OCI-LY7 (cell line): ENCODE data around the gene TGIF2. TPM values are rescaled to one million over a fixed set of nuclear protein-coding genes. Genes with fewer than 3 reads are reported as not detected.

Experiments used
- BruUV-seq: library from RNA; stranded (reverse); fragments of 400-500 nt; replicated peaks from 2 replicates; lab custom pipeline; 2021; lab: Mats Ljungman, UMichigan
- CTCF ChIA-PET: fragments of 300-600 bp; sonication (Branson Sonifier 250); formaldehyde crosslinking; loops from one replicate; lab custom pipeline; 2022; ENCODE audit warnings: antibody characterized with exemption; ENCODE audit not compliant: unreplicated experiment; lab: Charles Lee
- POLR2A ChIA-PET: fragments of 300-600 bp; sonication (Branson Sonifier 250); formaldehyde crosslinking; loops from one replicate; lab custom pipeline; 2022; ENCODE audit warnings: antibody characterized with exemption; lab: Charles Lee
- DNase-seq: peaks from one replicate; pipeline ENCODE4 v3.0.0-alpha.2; 2015; ENCODE audit warnings: low spot score
- H2AFZ ChIP-seq: fragments of 200-600 bp; sonication (generic), shearing (Covaris generic); 2 replicates; pipeline ENCODE4 v1.6.1; 2014; ENCODE audit warnings: mild to moderate bottlenecking, antibody characterized with exemption, low read length, moderate library complexity
- H3K27ac ChIP-seq: fragments of 200-600 bp; sonication (generic); 2 replicates; pipeline ENCODE4 v1.5.1; 2014; ENCODE audit warnings: mixed run types, low read depth, mild to moderate bottlenecking, moderate library complexity, low read length, inconsistent platforms; ENCODE audit not compliant: poor library complexity, severe bottlenecking
- H3K36me3 ChIP-seq: fragments of 200-600 bp; sonication (generic); 2 replicates; pipeline ENCODE4 v1.6.1; 2014; ENCODE audit warnings: mild to moderate bottlenecking, antibody characterized with exemption, low read length, moderate library complexity, mixed read lengths; ENCODE audit not compliant: insufficient read depth
- H3K4me1 ChIP-seq: fragments of 200-600 bp; sonication (generic); 2 replicates; pipeline ENCODE4 v1.5.1; 2014; ENCODE audit warnings: mild to moderate bottlenecking, low read length; ENCODE audit not compliant: insufficient read depth, poor library complexity, severe bottlenecking
- H3K4me2 ChIP-seq: fragments of 200-600 bp; sonication (generic); 2 replicates; pipeline ENCODE4 v1.6.1; 2014; ENCODE audit warnings: mild to moderate bottlenecking, low read length
- H3K4me3 ChIP-seq: fragments of 200-600 bp; sonication (generic); 2 replicates; pipeline ENCODE4 v1.5.1; 2014; ENCODE audit warnings: mild to moderate bottlenecking, low read depth, low read length; ENCODE audit not compliant: poor library complexity, severe bottlenecking
- H3K79me2 ChIP-seq: fragments of 200-600 bp; sonication (generic); 2 replicates; pipeline ENCODE4 v1.6.1; 2016; ENCODE audit warnings: low read depth, mild to moderate bottlenecking, low read length, moderate library complexity, mixed read lengths; ENCODE audit not compliant: insufficient read depth
- H3K9me2 ChIP-seq: fragments of 200-600 bp; sonication (generic); 2 replicates; pipeline ENCODE4 v1.6.1; 2016; ENCODE audit warnings: mild to moderate bottlenecking, low read length, mixed read lengths; ENCODE audit not compliant: insufficient read depth
- H3K9me3 ChIP-seq: fragments of 200-600 bp; sonication (generic); 2 replicates; pipeline ENCODE4 v1.6.1; 2014; ENCODE audit warnings: mild to moderate bottlenecking, mixed run types, low read length, mixed read lengths
- H4K20me1 ChIP-seq: fragments of 200-600 bp; sonication (generic); 2 replicates; pipeline ENCODE4 v1.6.1; 2014; ENCODE audit warnings: mild to moderate bottlenecking, antibody characterized with exemption, low read length, moderate library complexity, mixed read lengths; ENCODE audit not compliant: insufficient read depth
- EZH2phosphoT487 ChIP-seq: fragments of 200-600 bp; sonication (generic); IDR thresholded peaks from 2 replicates; pipeline ENCODE4 v1.6.1; 2018; ENCODE audit warnings: low read depth, borderline replicate concordance, mild to moderate bottlenecking, mixed run types, antibody characterized with exemption, low read length, moderate library complexity, mixed read lengths
- intact Hi-C: fragments of 100-400 bp; cut with micrococcal nuclease; formaldehyde crosslinking; loops from one replicate; pipeline ENCODE4 v1.10.0; 2022; ENCODE audit not compliant: unreplicated experiment
- total RNA-seq, 2 experiments: library from RNA; depleted of rRNA in 1 of 2; stranded (reverse); fragments of >200 nt in 1 of 2; shearing (Covaris generic) in 1 of 2; gene quantifications; 2 replicates each; pipeline ENCODE4 v1.2.3, GENCODE V29; 2014 to 2022
- TF ChIP-seq, protein P1 (sequence below): fragments of 200-600 bp; sonication (generic); conservative IDR thresholded peaks from 2 replicates; pipeline ENCODE4 v1.5.1; 2014; ENCODE audit warnings: mild to moderate bottlenecking, antibody characterized with exemption, low read length, moderate library complexity, mixed read lengths

Gene TGIF2
- total RNA-seq, 2 experiments from 2014 or later, result 41.3 to 45.2 TPM

GRCh38 chr20:36543184-36544133 lies 29.9 kb upstream of the TGIF2 start:
- no peak overlapping the region for H3K4me2 ChIP-seq
- H3K9me3 ChIP-seq, result no peaks in the 10 kb centered on the region
- no peaks in the 10 kb centered on the region for H3K36me3 ChIP-seq
- no peaks in the 10 kb centered on the region for H3K4me1 ChIP-seq
- H2AFZ ChIP-seq, result no peak overlapping the region
- H3K4me3 ChIP-seq, result no peak overlapping the region
- ChIA-PET CTCF (no interaction called here), POLR2A (no interaction called here)
- no peaks in the 10 kb centered on the region for H3K79me2 ChIP-seq
- intact Hi-C loops, result no loop called here
- BruUV-seq, result no TSS peak
- TF ChIP-seq, protein P1, sequence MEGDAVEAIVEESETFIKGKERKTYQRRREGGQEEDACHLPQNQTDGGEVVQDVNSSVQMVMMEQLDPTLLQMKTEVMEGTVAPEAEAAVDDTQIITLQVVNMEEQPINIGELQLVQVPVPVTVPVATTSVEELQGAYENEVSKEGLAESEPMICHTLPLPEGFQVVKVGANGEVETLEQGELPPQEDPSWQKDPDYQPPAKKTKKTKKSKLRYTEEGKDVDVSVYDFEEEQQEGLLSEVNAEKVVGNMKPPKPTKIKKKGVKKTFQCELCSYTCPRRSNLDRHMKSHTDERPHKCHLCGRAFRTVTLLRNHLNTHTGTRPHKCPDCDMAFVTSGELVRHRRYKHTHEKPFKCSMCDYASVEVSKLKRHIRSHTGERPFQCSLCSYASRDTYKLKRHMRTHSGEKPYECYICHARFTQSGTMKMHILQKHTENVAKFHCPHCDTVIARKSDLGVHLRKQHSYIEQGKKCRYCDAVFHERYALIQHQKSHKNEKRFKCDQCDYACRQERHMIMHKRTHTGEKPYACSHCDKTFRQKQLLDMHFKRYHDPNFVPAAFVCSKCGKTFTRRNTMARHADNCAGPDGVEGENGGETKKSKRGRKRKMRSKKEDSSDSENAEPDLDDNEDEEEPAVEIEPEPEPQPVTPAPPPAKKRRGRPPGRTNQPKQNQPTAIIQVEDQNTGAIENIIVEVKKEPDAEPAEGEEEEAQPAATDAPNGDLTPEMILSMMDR, result no peak
- TF ChIP-seq EZH2phosphoT487, result no peak
- no peak overlapping the region for H3K27ac ChIP-seq
- H4K20me1 ChIP-seq, result no peaks in the 10 kb centered on the region
- no peaks in the 10 kb centered on the region for H3K9me2 ChIP-seq
- no peak for DNase-seq

- H4K20me1 ChIP-seq, result no peaks in the 10 kb centered on the region
- no peaks in the 10 kb centered on the region for H3K9me3 ChIP-seq
- no peaks in the 10 kb centered on the region for H3K36me3 ChIP-seq
- H3K4me3 ChIP-seq, result no peak overlapping the region
- no peak for TF ChIP-seq EZH2phosphoT487
- TF ChIP-seq, protein P1, result no peak
- no peaks in the 10 kb centered on the region for H3K4me1 ChIP-seq
- no peak overlapping the region for H3K4me2 ChIP-seq
- no peak overlapping the region for H2AFZ ChIP-seq
- H3K27ac ChIP-seq, result no peak overlapping the region
- BruUV-seq, result no TSS peak
- intact Hi-C loops, result no loop called here
- H3K9me2 ChIP-seq, result no peaks in the 10 kb centered on the region
- no peaks in the 10 kb centered on the region for H3K79me2 ChIP-seq
- ChIA-PET CTCF (no interaction called here), POLR2A (no interaction called here)
- no peak for DNase-seq
Observed at GRCh38 chr20:36544134-36545018, 29.0 kb upstream of the TGIF2 start.
